CD14-positive monocyte (primary cell): ENCODE data around the gene CD3E. TPM values are rescaled to one million over a fixed set of nuclear protein-coding genes. Genes with fewer than 3 reads are reported as not detected.
A peak's percentile ranks its signal among the peaks of the same experiment; 100 is the strongest.

Source experiments
- DNase-seq, 3 donors: peaks; one replicate each; pipeline ENCODE4 v3.0.0-alpha.2; 2011 to 2022
- H2AFZ ChIP-seq: 2 replicates; pipeline ENCODE4 v1.6.0; 2012; ENCODE audit warnings: mild to moderate bottlenecking, low read depth, low read length, inconsistent platforms; ENCODE audit not compliant: insufficient read depth, poor library complexity, severe bottlenecking
- H3K27ac ChIP-seq, 2 donors: 1 replicate in 1 of 2; 2 replicates in 1 of 2; pipeline ENCODE4 v1.5.1; 2012 to 2013; ENCODE audit warnings: low read length in 2 of 2, control low read depth in 1 of 2, inconsistent platforms in 1 of 2, low read depth in 1 of 2, mild to moderate bottlenecking in 1 of 2
- H3K27me3 ChIP-seq, 2 donors: one replicate each; pipeline versions ENCODE4 v1.6.0 to v1.6.1; 2011 to 2013; ENCODE audit warnings: low read length in 2 of 2; ENCODE audit not compliant: control insufficient read depth in 2 of 2, insufficient read depth in 2 of 2
- H3K36me3 ChIP-seq, 2 donors: replicated peaks in 1 of 2; 1 replicate in 1 of 2; 2 replicates in 1 of 2; pipeline versions ENCODE4 v1.5.1 to v1.6.1; 2012 to 2013; ENCODE audit warnings: low read length in 2 of 2, control low read depth in 1 of 2, inconsistent platforms in 1 of 2, mild to moderate bottlenecking in 1 of 2; ENCODE audit not compliant: insufficient read depth in 2 of 2, control insufficient read depth in 1 of 2
- H3K4me1 ChIP-seq, 2 donors: 1 replicate in 1 of 2; 2 replicates in 1 of 2; pipeline versions ENCODE4 v1.5.1 to v1.6.1; 2012 to 2013; ENCODE audit warnings: low read length in 2 of 2, control low read depth in 1 of 2, inconsistent platforms in 1 of 2, mild to moderate bottlenecking in 1 of 2, moderate library complexity in 1 of 2; ENCODE audit not compliant: insufficient read depth in 2 of 2, control insufficient read depth in 1 of 2
- H3K4me2 ChIP-seq: replicated peaks from 2 replicates; pipeline ENCODE3; 2012; ENCODE audit warnings: low read length, moderate library complexity, mild to moderate bottlenecking; ENCODE audit not compliant: poor library complexity, severe bottlenecking; ENCODE audit errors: extremely low read depth
- H3K4me3 ChIP-seq, 3 experiments: fragments of 200-600 bp in 1 of 3; sonication (generic) in 1 of 3; replicated peaks in 1 of 3; 1 replicate in 2 of 3; 2 replicates in 1 of 3; pipeline ENCODE4 v1.5.1; 2011 to 2013; ENCODE audit warnings: low read length in 3 of 3, mild to moderate bottlenecking in 3 of 3, control low read depth in 2 of 3, low read depth in 2 of 3, inconsistent platforms in 1 of 3, moderate library complexity in 1 of 3
- H3K79me2 ChIP-seq: 2 replicates; pipeline ENCODE4 v1.6.0; 2012; ENCODE audit warnings: mild to moderate bottlenecking, control low read depth, inconsistent platforms, low read length, moderate library complexity; ENCODE audit not compliant: insufficient read depth
- H3K9ac ChIP-seq: 2 replicates; pipeline ENCODE4 v1.6.0; 2017; ENCODE audit warnings: low read length, mild to moderate bottlenecking; ENCODE audit not compliant: insufficient read depth, poor library complexity, severe bottlenecking
- H3K9me3 ChIP-seq, 2 donors: replicated peaks in 1 of 2; 1 replicate in 1 of 2; 2 replicates in 1 of 2; pipeline versions ENCODE4 v1.5.1 to v1.6.1; 2012 to 2013; ENCODE audit warnings: low read length in 2 of 2, control low read depth in 1 of 2; ENCODE audit not compliant: control insufficient read depth in 1 of 2, insufficient read depth in 1 of 2
- H4K20me1 ChIP-seq: 2 replicates; pipeline ENCODE4 v1.6.0; 2012; ENCODE audit warnings: mild to moderate bottlenecking, low read length, control low read depth, moderate library complexity; ENCODE audit not compliant: insufficient read depth
- H3K27ac Mint-ChIP-seq, 7 donors: one replicate each; pipeline ENCODE4 v1.8.0; 2020; ENCODE audit warnings: mild to moderate bottlenecking in 7 of 7, mixed read lengths in 7 of 7, moderate library complexity in 6 of 7, inconsistent platforms in 2 of 7
- H3K27me3 Mint-ChIP-seq, 3 donors: one replicate each; pipeline ENCODE4 v1.8.0; 2021 to 2022; ENCODE audit warnings: low read depth in 3 of 3, mild to moderate bottlenecking in 3 of 3, mixed read lengths in 3 of 3, moderate library complexity in 3 of 3, inconsistent platforms in 1 of 3
- H3K36me3 Mint-ChIP-seq, 2 donors: one replicate each; pipeline ENCODE4 v1.8.0; 2020; ENCODE audit warnings: mixed read lengths in 2 of 2, inconsistent platforms in 1 of 2, mild to moderate bottlenecking in 1 of 2
- H3K4me1 Mint-ChIP-seq: one replicate; pipeline ENCODE4 v1.8.0; 2020; ENCODE audit warnings: mild to moderate bottlenecking, mixed read lengths
- H3K4me3 Mint-ChIP-seq, 2 donors: one replicate each; pipeline ENCODE4 v1.8.0; 2020; ENCODE audit warnings: mild to moderate bottlenecking in 2 of 2, mixed read lengths in 2 of 2, moderate library complexity in 1 of 2
- H3K9me3 Mint-ChIP-seq, 7 donors: one replicate each; pipeline ENCODE4 v1.8.0; 2020 to 2022; ENCODE audit warnings: mixed read lengths in 7 of 7, mild to moderate bottlenecking in 6 of 7, moderate library complexity in 6 of 7, inconsistent platforms in 2 of 7
- CTCF ChIP-seq: fragments of 200-600 bp; IDR thresholded peaks from one replicate; pipeline ENCODE4 v1.8.0; 2022; ENCODE audit warnings: antibody characterized with exemption, mild to moderate bottlenecking
- WGBS: methylation state at CpG from one replicate; pipeline ENCODE4 v1.1.5; 2013; ENCODE audit warnings: missing lambda C conversion rate; ENCODE audit not compliant: insufficient coverage; 5-methylcytosine and 5-hydroxymethylcytosine counted together
- intact Hi-C, 2 donors: fragments of 100-400 bp; cut with micrococcal nuclease; formaldehyde crosslinking; loops; one replicate each; pipeline versions ENCODE4 v1.15.0 to v1.15.1; 2023
- polyA plus RNA-seq, 3 donors: library from polyadenylated mRNA; depleted of rRNA in 1 of 3; unstranded in 2 of 3; stranded (reverse) in 1 of 3; fragments of 300-500 nt in 2 of 3; fragments of >200 nt in 1 of 3; fragmentation: Illumina TruSeq in 2 of 3; gene quantifications; 1 replicate in 2 of 3; 2 replicates in 1 of 3; pipeline ENCODE4 v1.2.3, GENCODE V29; 2012 to 2021

CD3E gene
- polyA plus RNA-seq, 3 donors: 0.12 to 1.6 (median 1.5) TPM

DNA sequence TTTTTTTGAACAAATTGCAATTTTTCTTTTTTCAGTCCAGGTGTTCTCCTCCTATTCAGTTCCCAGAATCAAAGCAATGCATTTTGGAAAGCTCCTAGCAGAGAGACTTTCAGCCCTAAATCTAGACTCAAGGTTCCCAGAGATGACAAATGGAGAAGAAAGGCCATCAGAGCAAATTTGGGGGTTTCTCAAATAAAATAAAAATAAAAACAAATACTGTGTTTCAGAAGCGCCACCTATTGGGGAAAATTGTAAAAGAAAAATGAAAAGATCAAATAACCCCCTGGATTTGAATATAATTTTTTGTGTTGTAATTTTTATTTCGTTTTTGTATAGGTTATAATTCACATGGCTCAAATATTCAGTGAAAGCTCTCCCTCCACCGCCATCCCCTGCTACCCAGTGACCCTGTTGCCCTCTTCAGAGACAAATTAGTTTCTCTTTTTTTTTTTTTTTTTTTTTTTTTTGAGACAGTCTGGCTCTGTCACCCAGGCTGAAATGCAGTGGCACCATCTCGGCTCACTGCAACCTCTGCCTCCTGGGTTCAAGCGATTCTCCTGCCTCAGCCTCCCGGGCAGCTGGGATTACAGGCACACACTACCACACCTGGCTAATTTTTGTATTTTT lies 48.7 kb downstream of the CD3E start:
- Histone ChIP-seq H3K27me3 (peaks cover 2 to 6% of the 10 kb centered on the region in 2 donors), H3K36me3 (no peaks in the 10 kb centered on the region), H4K20me1 (no peaks in the 10 kb centered on the region), H2AFZ (no peak overlapping the region), H3K79me2 (no peaks in the 10 kb centered on the region), H3K4me1 (peaks cover 3 to 5% of the 10 kb centered on the region in 2 donors), H3K4me3 (no peak overlapping the region), H3K4me2 (no peak overlapping the region), H3K9ac (no peak overlapping the region), H3K27ac (no peak overlapping the region), H3K9me3 (no peaks in the 10 kb centered on the region)
- WGBS: no CpG with 5 or more reads among the region's 6 CpGs
- Mint-ChIP-seq H3K27me3 (peaks cover 4 to 10% (median 9%) of the 10 kb centered on the region in 3 donors), H3K36me3 (no peaks in the 10 kb centered on the region), H3K4me1 (peaks cover 8% of the 10 kb centered on the region), H3K9me3 (no peaks in the 10 kb centered on the region), H3K27ac (no peak overlapping the region), H3K4me3 (no peak overlapping the region)
- peak; percentile 6 to 29 (median 19) for DNase-seq
- peak; percentile 80 for TF ChIP-seq CTCF
- intact Hi-C loops: loop anchor here (2.0 to 5.0 kb wide), 3 partner anchors 154 to 206 kb away; no protein-coding TSS in a partner anchor

GRCh38 chr11:118358071-118358470 lies 53.5 kb downstream of the CD3E start:
- whole genome bisulfite sequencing: no CpG with 5 or more reads among the region's 3 CpGs

More at GRCh38 chr11:118358071-118358470, 53.5 kb downstream of the CD3E start:
- Mint-ChIP-seq H3K9me3 (peaks cover 0 to 2% (median 0%) of the 10 kb centered on the region in 7 donors), H3K27ac (no peak overlapping the region), H3K4me1 (peaks cover 29% of the 10 kb centered on the region), H3K36me3 (peaks cover 3 to 7% of the 10 kb centered on the region in 2 donors), H3K27me3 (peaks cover 5 to 11% (median 7%) of the 10 kb centered on the region in 3 donors), H3K4me3 (no peak overlapping the region)
- no peak for TF ChIP-seq CTCF
- intact Hi-C loops: loop anchor here in 1 of 2 donors (5.0 kb wide), 1 partner anchor 211 kb away; no protein-coding TSS in a partner anchor
- Histone ChIP-seq H3K9ac (no peak overlapping the region), H3K27me3 (no peaks in the 10 kb centered on the region), H3K9me3 (no peaks in the 10 kb centered on the region), H3K4me3 (no peak overlapping the region), H3K4me2 (no peak overlapping the region), H2AFZ (no peak overlapping the region), H3K27ac (no peak overlapping the region), H3K4me1 (peaks cover 12 to 20% of the 10 kb centered on the region in 2 donors), H4K20me1 (peaks cover 16% of the 10 kb centered on the region), H3K36me3 (peaks cover under 1 to 6% of the 10 kb centered on the region in 2 donors), H3K79me2 (peaks cover 37% of the 10 kb centered on the region)
- no peak for DNase-seq
